GM12873 (cell line): ENCODE data around the gene TTLL6.

ENCODE experiments used
- TF ChIP-seq, protein P1 (sequence below): IDR thresholded peaks from 2 replicates; pipeline ENCODE4 v1.5.1; 2012; ENCODE audit warnings: low read depth, mild to moderate bottlenecking, moderate library complexity, low read length, control low read depth; ENCODE audit not compliant: insufficient read depth; ENCODE audit errors: missing control alignments

TTLL6 gene

DNA sequence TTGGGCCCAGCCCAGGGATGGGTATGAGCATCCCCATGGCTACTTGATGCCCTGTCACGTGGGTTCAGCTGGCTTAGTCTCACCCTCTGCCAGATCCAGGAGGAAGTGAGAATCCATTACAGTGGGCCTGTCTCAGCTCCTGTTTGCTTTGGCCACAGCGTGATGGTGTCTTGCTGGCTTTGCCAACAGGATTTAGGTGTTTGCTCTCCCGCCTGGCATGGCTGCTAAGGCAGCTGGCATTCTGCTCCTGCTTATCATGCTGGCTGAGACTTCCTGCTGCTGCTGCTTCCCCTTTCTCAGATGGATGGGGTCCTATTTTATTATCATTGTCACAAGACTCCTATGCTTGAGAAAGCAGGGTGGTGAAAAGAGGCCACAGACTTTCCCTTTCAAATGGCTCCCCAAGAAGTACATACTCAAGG is 60.2 kb downstream of the TTLL6 start:
- TF ChIP-seq, protein P1, sequence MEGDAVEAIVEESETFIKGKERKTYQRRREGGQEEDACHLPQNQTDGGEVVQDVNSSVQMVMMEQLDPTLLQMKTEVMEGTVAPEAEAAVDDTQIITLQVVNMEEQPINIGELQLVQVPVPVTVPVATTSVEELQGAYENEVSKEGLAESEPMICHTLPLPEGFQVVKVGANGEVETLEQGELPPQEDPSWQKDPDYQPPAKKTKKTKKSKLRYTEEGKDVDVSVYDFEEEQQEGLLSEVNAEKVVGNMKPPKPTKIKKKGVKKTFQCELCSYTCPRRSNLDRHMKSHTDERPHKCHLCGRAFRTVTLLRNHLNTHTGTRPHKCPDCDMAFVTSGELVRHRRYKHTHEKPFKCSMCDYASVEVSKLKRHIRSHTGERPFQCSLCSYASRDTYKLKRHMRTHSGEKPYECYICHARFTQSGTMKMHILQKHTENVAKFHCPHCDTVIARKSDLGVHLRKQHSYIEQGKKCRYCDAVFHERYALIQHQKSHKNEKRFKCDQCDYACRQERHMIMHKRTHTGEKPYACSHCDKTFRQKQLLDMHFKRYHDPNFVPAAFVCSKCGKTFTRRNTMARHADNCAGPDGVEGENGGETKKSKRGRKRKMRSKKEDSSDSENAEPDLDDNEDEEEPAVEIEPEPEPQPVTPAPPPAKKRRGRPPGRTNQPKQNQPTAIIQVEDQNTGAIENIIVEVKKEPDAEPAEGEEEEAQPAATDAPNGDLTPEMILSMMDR = no peak

GRCh38 chr17:48755356-48755755 is 61.7 kb downstream of the TTLL6 start:
- TF ChIP-seq, protein P1 = no peak

GRCh38 chr17:48754500-48755261 is 62.3 kb downstream of the TTLL6 start:
- TF ChIP-seq, protein P1 = no peak

DNA sequence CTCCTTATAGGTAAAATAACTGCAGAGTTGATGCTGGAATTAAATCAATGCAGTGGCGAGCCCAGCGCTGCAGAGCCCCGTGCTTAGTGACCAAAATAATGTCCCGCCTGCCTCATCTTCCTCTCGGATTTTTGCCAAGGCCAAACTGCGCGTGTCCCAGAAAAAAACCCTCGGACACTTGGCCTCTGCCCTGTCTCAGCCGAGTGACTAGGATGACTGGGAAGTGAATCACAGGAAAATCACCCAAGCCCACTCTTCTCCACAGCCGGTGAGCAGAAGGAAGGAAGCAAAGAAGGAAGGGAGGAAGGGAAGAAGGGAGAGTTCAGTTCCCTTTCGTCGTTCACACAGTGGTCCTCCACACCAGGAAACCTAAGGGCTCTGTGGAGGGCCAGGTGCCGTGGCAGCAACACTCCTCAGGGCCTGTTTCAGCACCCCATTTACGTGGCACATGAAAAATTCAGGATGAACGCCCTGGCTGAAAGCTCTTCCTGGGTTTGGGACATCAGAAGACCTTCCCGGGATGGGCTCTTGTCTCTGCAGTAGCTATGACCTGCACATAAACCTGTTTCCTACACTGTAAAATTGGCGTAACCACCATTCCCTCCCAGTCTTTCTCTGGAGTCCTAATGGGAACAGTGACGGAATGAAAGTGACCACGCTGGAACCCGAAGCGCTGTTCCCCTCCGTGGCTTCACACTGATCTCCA is 63.1 kb downstream of the TTLL6 start:
- TF ChIP-seq, protein P1 = no peak

- TF ChIP-seq, protein P1 = no peak
Observed at GRCh38 chr17:48752399-48753288, 64.4 kb downstream of the TTLL6 start.

DNA sequence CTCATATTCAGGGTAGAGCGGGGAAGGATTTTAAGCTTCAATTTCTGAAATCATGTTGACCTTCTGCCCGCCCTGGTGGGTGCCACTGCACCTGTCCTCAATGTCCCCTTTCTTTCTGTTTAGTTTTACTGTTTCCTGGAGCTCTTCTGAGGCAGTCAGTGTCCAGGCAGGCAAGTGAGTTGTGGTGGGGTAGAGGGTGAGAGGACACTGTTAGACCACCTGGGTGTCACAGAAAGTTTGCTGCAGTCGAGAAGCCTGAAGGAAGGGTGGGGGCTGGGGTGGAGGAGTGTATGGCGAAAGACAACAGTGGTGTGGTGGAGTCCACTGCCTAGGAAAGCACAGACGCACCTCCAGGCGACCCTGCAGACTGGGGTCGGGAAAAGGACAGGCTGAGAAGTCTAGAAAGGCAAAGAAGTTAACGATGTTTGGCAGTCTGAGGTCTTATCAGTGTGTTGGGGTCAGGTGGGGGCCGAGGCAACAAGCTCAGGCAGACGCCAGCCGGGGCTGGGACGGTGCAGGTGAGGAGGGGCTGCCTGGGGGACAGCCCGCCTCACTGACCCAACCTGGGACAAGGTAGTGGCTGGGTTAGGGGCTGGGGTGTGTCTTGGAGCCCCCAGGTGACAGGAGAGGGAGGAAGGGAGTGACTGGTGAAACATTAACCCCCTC is 65.2 kb downstream of the TTLL6 start:
- TF ChIP-seq, protein P1 = no peak
